ENCODE results near the gene NKX6-2.
"Not testable (repeated sequence)": the region's sequence is repeated elsewhere in the genome, so short reads cannot be mapped to it uniquely, and the experiment has no call there.

The NKX6-2 gene

DNA sequence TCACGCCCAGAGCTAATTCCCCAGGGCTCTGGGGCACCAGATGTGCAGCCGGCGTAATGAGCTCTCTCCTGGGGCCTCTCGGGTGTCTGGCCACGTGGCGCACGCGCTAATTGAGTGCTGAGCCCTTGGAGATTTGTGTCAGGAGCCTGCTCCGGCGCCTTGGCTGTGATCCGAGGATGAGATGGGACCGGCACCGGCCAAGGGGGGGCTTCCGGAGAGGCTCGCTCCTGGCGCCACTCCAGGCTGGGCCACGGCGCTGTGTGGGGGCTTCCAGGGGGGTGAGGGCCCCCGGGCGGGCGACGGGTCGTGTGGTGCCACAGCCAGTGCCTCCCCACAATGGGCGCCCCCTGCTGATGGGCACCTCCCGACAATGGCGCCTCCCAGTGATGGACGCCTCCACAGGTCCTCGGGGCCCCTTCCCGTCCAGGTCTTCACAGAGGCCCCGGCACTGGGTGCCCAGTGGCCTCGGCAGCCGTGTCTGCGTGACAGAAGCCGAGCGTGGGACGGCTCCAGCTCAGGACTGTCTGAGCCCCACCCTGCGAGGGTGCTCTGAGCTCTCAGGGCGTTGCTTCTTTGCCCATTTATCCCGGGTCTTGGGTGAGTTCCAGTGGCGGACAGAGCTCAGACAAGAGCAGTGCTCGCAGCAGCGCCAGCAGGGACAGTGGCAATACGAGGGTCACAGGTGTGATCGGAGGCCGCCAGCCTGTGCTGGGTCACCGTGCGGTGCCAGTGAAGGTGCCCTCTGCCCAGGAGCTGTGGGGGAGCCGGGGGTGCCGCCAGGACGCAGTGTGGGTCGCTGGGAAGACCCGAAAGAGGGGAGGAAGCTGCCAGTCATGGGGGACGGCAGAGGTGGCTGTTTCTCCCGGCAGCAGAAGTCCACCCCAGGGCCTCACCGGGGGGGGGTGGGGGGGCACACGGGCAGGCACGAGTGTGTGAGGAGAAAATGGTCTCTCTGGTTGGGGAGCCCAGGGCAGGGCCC, 8.2 kb upstream of the NKX6-2 start:
- DNase-seq: no peak

DNA sequence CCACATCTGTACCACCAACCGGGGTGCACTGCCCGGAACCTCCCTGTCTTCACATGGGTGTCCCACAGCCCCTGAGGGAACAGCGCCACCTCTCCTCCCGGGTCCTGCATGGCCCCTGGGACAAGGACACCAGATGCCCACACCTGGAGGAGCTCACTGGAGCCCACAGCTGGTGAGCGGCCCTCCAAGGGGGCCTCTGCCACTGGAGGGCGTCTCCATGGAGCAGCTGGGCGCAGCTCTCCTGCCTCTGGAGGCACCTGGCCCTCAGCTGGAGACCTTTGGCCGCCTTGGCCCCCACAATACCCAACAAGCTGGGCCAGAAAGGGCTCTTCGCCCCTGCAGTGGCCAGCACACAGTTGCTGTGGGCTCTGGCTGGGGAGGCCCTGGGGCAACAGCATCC, 7.3 kb upstream of the NKX6-2 start:
- DNase-seq: no peak

DNA sequence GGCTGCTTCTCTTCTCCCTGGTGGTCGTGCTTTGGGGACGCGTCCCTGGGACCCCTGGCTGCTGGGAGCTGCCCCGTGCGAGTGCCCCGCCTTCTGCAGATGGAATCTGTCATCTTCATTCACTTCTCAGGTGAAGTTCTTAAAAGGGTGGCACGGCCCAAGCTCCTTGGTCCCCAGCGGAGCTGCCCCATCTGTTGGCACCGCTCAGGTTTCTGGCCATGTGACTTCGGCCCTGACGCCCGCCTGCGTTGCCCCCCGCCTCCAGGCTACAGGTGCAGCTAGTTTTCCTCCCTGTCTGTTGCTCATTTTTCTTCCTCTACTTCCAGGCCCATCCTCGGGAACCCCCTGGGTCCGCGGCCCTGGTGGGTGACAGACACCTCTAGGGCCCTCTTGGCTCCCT, 6.8 kb upstream of the NKX6-2 start:
- no peak for DNase-seq

DNA sequence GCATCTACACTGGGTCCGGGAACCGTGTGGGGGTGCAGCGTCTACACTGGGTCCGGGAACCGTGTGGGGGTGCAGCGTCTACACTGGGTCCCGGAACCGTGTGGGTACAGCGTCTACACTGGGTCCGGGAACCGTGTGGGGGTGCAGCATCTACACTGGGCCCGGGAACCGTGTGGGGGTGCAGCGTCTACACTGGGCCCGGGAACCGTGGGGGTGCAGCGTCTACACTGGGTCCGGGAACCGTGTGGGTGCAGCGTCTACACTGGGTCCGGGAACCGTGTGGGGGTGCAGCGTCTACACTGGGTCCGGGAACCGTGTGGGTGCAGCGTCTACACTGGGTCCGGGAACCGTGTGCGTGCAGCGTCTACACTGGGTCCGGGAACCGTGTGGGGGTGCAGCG, 6.2 kb upstream of the NKX6-2 start:
- DNase-seq: not testable (repeated sequence)

DNA sequence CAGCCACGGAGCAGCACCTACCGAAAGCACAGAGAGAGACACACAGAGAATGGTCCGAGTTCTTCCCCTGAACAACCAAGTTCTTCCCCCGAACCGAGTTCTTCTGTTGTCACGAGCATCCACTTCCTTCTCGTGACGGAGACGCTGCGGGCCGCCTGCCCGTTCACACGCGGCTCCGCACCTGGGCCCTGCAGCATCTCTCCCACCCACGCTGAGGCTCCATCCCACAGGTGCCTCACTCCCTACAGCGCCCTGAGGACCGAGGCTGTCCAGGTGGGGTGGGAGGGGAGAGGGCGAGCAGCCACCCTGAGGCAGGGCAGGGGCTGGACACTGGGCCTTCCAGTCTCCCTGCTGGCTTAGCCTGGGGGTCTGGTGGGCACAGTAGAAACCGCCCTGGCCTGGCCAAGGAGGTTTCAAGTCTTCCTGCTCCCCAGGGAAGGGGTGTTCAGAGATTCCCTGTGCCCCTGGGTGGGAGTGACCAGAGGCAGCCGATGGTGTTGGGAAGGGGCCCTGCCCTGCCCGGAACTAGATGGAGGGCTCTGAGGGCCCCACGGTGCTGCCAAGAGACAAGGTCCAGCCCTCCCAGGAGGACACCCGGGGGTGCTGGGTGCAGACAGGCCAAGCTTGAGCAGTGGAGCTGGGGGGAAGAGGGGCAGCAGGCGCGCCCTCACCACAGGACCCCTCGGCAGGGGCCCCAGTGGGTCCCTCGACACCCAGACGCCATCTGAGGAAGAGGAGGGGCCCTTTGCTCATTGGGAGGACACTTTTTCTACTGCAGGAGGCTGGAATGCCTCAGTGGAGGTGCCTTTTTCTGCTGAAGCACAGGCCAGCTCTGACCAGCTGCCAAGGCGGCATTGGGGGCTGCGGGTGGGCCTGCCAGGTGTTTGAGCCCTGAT, 5.2 kb upstream of the NKX6-2 start:
- no peak for DNase-seq

DNA sequence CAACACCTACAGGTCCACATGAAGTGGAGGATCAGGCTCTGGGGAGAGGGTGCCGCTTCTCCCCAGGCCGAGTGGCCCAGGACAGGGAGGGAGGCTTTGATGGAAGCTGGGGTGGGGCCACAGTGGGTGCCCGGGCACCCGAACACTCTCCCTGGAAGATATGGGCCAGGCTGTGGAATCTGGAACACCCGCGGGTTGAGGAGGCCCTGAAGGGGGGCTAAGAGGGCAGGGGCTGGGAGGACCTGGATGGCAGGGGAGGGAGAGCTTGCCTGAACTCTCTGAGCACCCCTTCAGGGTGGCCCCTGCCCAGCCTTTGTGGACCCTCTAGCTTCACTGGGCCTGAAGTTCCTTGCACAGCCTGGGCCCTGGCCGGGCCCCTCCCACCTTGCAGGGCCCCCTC, 4.5 kb upstream of the NKX6-2 start:
- no peak for DNase-seq

DNA sequence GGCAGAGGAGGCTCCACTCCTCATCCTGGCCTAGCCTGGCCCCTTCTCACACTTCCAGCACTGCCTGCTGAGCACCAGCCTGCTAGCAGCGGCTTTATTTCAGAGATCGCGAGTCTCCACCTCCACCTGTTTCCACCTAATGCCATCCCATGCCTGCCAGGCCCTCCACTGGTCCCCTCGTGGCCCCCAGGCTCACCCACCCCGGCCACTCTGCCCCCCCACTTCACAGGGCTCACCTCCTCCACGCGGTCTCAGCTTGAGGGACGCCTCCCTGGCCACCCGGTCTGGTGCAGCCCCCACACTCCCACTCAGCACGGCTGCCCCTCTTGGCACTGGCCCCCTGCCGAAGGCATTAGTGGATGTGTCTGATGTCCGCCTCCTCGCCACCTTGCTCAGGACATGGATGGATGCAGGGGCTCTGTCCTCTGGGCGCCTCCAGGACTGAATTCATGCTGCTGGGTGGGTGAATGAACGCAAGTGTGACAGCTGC, 3.8 kb upstream of the NKX6-2 start:
- no peak for DNase-seq

DNA sequence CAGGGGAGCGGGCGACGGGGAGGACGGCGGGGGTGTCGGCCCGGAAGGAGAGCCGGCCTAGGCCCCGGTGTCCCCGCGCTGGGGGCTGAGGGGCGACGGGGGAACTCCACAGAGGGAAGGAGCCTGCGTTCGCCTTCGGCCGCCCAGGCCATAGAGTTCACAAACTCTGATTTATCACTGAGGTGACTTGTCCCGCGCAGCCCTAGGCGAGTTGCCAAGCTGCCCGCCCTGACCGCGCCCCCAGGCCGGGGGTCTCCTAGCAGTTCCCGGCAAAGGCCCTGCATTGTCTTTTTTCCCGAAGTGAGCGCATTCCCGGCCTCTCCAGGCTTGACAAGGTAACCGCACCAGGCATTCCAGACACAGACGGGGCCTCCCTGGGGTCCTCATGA, 2.9 kb upstream of the NKX6-2 start:
- DNase-seq: no peak

DNA sequence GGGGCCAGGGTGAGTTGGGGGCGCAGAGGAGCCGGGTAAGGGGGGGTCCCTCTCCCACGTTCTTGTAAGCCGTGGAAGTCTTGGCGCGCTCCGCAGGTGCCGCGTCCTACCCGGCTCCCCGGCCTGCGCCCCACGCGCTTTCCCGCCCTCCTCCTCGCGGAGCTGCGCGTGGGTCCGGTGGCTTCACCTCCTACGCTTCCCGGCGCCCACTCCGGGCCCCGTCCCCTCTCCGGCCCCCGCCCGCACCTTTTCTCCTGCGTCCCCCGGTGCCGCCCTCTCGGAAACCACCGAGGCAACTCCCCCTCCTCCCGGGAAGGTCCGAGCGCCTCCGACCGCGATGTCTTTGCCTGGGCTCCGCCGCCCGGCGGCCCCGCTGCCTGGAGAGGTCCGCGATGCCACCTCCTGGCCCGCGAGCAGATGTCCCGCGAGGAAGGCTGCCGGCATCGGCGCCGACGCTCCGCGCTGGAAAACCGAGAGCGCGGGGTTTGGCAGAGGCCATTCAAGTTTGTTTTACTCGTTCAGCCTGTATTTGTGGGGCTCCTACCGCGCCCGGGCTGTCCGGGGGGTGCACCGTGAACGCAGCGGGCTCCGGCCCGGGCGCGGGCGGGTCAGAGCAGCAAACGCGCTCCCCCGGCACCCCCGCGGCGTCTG, 2.4 kb upstream of the NKX6-2 start:
- no peak for DNase-seq

DNA sequence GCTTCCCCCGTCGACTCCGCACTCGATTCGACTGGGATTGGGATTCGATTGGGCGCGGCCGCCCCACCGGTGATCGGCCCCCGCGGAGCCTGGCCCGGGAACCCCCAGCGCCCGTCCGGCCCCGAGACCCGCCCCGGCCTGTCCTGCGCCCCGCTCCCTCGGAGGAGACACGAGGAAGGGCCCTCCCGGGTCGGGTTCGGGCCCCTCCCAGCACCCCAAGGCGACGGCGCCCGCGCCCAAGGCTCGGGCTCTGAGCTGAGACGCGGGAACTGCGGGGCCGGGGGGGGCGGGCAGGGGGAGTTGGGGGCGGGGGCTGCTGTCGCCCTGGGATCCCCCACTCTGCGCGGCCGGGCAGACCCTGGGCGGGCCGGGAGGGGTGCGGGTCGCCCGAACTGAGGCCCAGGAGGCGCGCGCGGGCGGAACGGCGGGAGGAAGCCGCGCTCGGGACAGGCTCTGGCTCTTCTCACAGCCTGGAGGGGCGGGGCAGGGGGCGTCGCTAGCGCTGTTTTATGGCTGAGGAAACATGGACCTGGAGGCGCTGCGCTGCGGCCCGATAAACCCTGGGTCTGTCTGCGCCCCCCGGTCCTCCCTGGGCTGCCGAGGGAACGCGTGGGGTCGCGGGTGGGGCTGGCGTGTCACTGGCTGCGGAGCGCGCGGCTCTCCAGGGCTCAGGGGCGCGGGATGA, 1.7 kb upstream of the NKX6-2 start:
- DNase-seq: no peak

DNA sequence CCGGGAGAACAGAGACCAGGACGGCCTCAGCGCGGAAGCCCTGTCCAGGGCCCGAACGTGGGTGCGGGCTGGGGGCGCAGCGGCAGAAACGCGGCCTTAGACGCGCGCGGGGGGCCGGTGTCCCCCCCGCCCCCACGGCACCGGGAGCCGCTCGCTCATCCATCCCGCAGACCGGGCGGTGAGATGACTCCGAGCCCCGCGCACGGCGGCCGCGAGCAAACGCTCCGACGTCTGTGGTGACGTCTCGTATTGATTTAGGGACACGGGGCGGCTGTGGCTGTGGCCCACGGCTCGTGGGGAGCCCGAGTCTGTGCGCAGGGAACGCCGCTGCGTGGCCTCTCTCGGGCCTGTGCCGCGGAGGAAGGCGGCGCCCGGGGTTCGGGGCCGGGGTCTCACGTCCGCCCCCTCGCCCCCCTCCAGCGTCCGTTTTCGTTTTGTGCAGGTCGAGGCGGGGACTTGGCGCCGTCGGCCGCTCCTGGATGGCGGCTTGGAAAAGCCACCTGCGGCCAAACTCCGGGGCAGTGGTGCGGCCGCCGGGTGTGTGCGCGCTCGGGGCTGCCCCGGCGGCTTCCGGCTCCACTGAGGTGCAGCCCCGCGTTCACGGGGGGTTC, 1.0 kb upstream of the NKX6-2 start:
- DNase-seq: no peak

DNA sequence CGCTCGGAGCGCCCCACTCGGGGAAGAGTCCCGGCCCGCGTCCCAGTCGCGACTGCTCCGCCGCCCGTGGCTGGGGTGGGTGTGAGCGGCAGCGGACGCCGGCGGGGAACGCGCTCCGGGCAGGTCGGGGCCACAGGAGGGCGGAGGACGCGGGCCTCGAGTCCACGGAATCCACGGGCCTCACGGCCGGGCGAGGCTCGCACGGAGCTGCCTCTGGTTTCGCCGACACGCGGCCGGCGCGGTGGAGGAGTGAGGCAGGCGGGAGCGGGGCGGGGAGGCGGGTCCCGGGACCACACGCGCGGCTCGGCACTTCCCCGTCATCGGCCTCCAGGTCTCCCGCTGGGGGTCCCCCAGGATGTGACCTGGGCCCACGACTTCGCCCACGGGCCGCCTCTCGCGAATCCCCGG, 533 bp upstream of the NKX6-2 start:
- no peak for DNase-seq

DNA sequence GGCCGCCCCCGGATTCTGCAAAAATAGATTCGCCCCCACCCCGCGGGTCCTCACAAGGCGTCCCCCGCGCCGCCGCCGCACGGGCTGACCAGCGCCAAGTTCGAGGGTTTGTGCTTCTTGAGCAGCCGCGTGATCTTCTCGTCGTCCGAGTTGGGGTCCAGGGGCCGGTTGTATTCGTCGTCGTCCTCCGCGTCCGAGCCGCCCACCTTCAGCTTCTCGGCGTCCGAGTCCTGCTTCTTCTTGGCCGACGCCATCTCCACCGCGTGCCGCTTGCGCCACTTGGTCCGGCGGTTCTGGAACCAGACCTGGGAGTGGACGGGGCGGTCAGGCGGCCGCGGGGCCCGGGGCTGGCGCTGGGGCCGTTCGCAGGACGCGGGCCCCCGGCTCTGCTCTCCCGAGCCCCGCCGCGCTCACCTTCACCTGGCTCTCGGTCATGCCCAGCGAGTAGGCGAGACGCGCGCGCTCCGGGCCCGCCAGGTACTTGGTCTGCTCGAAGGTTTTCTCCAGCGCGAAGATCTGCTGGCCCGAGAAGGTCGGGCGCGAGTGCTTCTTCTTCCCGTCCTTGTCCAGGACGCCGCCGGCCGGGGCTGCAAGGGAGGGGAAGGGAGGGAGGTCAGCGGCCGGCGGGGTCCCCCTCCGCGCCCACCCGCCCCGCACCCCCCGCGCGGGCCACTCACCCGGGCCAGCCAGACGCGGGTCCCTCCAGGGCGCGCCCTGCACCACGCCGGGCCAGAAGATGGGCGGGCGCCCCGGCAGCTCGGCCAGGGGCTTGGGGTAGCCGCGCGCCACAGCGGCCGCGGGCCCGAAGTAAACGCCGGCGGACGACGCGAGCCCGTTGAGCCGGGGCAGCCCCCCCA, 853 bp downstream of the NKX6-2 start:
- DNase-seq: no peak

DNA sequence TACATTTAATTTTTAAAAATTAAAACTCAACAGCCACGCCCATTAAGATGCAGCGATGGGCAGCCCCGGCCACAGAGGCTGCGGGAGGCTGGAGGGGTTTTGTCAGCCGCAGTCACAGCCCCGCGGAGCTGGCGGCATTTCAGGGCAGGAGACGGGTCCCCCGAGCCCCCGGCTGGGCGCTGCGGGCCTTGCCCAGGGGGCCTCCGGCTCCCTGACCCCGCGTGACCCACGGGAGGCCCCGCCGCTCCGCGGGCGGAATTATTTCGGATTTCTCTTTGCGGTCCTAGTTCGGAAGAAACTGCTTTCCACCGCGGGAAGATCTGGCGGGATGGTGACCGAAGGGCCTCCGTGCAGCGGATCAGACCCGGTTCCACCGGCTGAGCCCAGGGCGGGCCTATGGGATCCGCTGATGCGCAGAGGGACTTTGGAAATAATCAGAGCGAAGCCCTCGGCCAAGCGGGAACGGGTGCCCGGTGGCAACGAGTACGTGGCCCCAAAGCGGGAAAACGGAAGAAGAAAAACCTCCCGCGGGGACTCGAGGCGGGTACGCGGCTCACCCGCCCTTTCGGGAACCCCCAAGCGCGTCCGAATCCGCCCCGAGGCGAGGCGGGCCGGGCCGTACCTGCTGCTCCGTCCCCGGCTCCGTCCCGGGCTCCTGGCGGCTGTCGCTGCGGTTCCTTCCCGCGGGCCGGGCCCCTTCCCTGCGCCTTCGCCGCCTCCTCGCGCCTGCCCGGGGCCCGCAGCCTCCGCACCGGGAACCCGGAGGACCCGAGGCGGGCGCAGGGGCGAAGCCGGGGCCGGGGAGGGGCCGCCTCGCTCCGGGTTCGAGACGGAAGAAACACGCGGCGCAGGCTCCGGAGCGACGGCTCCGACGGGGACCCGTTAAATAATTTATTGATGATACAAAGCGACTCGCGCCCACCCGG, 1.7 kb downstream of the NKX6-2 start:
- no peak for DNase-seq

DNA sequence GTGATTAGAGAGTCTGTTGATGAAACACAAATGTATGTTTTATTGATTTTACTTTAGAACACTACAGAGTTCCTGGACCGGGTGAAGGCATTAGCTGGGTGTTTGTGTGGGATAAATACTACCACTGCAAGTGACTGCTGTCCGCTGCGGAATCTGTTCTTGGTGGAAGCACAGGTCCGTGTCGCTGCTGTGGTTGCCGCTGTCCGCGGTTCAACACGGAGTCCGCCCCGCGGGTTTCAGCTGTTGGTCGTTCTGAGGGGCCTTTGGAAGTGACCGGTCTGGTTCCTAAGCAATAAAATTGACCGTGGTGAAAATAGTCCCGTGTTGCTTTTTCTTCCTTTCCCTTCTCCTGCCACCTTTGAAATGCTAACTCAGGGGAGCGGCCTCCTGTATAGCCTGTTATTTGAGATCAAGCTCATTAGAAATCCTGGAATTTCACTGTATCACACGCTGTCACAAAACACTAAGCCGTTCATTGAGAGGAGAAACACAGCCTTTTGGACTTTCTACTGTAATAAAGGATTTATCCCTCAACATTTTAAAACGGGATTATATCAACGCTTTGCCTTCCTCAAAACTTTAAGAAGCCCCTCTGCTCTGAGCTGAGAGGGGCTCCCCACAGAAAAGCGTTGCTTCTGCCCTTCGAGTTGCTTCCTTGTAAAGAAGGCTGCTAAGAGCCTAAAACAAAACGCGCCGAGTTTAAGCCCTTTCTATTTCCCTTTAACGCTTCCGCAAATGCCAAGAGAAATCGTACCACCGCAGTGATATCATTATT, 2.6 kb downstream of the NKX6-2 start:
- DNase-seq: no peak

DNA sequence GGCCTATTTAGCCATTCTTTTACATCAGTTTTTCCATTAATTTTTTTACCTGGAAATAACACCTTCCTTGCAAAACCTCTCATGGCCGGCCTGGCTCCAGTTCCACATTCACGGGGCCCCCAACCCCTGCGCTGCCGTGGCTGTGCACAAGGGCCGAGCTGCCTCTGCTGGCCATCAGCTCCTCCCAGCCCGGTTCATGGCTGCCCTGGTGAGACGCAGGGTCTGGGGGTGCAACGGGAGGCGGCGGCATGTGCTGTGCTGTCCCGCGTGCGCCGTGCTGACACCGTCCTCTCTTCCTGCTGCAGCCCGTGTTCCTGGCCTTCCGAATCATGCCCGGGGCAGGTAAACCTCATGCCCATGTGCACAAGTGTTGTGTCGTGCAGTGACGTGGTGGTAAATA, 4.4 kb downstream of the NKX6-2 start:
- DNase-seq: no peak

DNA sequence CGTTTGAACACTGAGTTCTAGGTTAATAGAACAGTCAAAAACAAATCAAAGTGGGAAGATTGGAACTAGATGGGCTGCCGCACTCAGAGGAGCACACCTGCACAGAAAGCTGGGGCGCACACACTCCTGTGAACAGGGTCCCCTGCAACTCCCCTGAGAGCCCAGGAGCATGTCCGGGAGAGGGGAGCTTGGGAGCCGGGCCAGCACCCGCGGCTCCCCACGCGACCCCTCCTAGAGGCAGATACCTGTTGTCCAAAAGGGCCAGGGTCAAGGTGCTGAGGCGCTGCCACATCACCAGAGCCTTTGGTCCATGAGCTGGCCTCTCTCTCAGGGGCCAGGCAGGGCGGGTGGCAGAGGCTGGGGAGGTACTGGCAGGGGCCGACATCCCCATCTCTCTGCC, 5.6 kb downstream of the NKX6-2 start:
- no peak for DNase-seq

DNA sequence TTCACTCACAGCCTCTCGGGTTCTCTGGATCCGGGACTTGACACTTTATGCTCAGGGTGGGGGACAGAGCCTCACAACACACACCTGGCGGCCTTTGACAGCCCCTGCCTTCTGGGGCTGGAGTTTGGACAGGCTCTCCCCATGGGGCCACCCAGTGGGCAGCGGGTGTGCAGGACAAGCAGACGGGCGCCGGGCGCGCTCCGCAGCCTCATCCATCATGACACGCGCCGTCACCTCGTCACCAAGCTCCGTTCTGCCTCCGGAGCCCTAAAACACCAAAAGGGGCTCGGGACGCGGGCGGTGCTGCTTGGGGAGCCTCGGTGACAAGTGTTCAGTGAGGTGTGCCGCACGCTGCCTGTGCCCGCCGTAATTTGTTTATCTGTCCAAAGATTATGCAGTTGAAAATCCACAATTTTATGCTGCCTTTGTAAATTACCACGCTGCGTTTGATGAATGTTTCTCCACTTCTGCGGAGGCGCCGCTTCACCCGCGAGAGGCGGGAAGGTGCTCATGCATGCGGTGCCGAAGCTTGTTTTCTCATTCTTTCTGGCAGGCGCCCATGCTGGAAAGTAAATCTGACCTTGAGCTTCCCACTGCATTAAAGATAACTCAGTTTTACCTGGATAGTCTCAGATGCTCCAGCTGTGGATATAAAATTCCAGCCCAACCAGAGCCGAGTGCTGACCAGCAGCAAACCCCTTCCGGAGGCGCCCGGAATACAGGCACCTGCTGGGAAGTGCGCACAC, 6.2 kb downstream of the NKX6-2 start:
- no peak for DNase-seq
